HepG2 (cell line): Measurements from ENCODE around the gene UTP4.

Source experiments
- EP300 ChIP-seq, 3 experiments: sonication (generic) in 1 of 3; formaldehyde crosslinking in 1 of 3; IDR thresholded peaks; 2 replicates each; pipeline versions ENCODE4 v1.5.1 to v1.6.1; 2011 to 2020; ENCODE audit warnings: low read depth in 2 of 3, low read length in 2 of 3, borderline replicate concordance in 1 of 3, improper control_type of control experiment in 1 of 3, mild to moderate bottlenecking in 1 of 3, missing genetic modification reagents in 1 of 3, moderate library complexity in 1 of 3
- POLR2A ChIP-seq, 2 experiments: IDR thresholded peaks; 2 replicates each; pipeline ENCODE4 v1.6.1; 2011; ENCODE audit warnings: low read depth in 2 of 2, low read length in 2 of 2, mild to moderate bottlenecking in 1 of 2, moderate library complexity in 1 of 2; ENCODE audit not compliant: insufficient read depth in 1 of 2
- TBP ChIP-seq: sonication (generic); formaldehyde crosslinking; IDR thresholded peaks from 2 replicates; pipeline ENCODE4 v1.5.0; 2020; ENCODE audit warnings: missing genetic modification reagents
- ZNF546 ChIP-seq: sonication (generic); formaldehyde crosslinking; conservative IDR thresholded peaks from 2 replicates; pipeline ENCODE4 v1.8.1; 2023; ENCODE audit warnings: mild to moderate bottlenecking, missing genetic modification reagents
- TF ChIP-seq, protein P1 (sequence below): sonication (generic); formaldehyde crosslinking; IDR thresholded peaks from 2 replicates; pipeline ENCODE4 v1.5.0; 2020; ENCODE audit warnings: mild to moderate bottlenecking, missing genetic modification reagents, moderate library complexity

DNA sequence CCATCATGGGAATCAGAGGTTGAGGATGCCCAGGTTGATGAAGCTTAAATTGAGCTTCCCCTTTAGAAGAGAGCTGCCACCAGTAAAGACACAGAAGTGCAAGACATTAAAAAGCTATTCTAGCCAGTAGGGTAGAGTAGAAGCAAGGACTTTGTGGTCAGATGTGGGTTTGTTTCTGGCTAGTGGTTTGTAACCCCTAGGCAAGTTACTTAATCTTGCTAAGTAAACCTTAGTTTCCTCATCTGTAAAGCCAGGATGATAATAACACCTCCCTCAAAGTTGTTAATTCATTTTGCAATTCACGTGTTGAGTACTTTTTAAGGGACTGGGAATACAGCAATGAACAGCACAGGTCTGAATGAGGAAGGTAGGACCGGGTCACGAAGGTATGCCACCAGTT, 58.1 kb downstream of the UTP4 start:
- TF ChIP-seq ZNF546 (no peak), POLR2A (IDR thresholded peaks at IDR 0.05; ENCODE audit: insufficient read depth in 1 of 2, low read depth in 2 of 2, low read length in 2 of 2) (no peak), TBP (CRISPR knock-in tag) (no peak), EP300 (IDR thresholded peaks at IDR 0.05; ENCODE audit: low read depth in 2 of 2, low read length in 2 of 2) (no peak), EP300 (CRISPR knock-in tag; IDR thresholded peaks at IDR 0.05; ENCODE audit: borderline replicate concordance) (no peak)
- TF ChIP-seq, protein P1, sequence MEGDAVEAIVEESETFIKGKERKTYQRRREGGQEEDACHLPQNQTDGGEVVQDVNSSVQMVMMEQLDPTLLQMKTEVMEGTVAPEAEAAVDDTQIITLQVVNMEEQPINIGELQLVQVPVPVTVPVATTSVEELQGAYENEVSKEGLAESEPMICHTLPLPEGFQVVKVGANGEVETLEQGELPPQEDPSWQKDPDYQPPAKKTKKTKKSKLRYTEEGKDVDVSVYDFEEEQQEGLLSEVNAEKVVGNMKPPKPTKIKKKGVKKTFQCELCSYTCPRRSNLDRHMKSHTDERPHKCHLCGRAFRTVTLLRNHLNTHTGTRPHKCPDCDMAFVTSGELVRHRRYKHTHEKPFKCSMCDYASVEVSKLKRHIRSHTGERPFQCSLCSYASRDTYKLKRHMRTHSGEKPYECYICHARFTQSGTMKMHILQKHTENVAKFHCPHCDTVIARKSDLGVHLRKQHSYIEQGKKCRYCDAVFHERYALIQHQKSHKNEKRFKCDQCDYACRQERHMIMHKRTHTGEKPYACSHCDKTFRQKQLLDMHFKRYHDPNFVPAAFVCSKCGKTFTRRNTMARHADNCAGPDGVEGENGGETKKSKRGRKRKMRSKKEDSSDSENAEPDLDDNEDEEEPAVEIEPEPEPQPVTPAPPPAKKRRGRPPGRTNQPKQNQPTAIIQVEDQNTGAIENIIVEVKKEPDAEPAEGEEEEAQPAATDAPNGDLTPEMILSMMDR (CRISPR knock-in tag) = no peak
